IMR-90 (cell line): ENCODE measurements around the gene NACC1. TPM values are rescaled to one million over a fixed set of nuclear protein-coding genes. Genes with fewer than 3 reads are reported as not detected.

Source experiments
- ATAC-seq: fragments of 200-7000 bp; cut with Tn5 transposase; 2 replicates; pipeline ENCODE4 v1.9.1; 2020; ENCODE audit warnings: low read depth, mild to moderate bottlenecking, moderate library complexity
- BruUV-seq: library from RNA; stranded (reverse); fragments of 400-500 nt; replicated peaks from 2 replicates; lab custom pipeline; 2021; lab: Mats Ljungman, UMichigan
- CTCF ChIA-PET: fragments of 300-600 bp; formaldehyde crosslinking; extraction: SDS; loops from one replicate; lab custom pipeline; 2021; ENCODE audit warnings: antibody characterized with exemption; lab: Yijun Ruan, JAX
- POLR2A ChIA-PET: fragments of 300-600 bp; sonication (Branson Sonifier 250); formaldehyde crosslinking; loops from one replicate; lab custom pipeline; 2022; ENCODE audit warnings: antibody characterized with exemption; ENCODE audit not compliant: unreplicated experiment; lab: Charles Lee
- DNase-seq: peaks from one replicate; pipeline ENCODE4 v3.0.0; 2013
- H2AFZ ChIP-seq: replicated peaks from 2 replicates; pipeline ENCODE3; 2013; ENCODE audit warnings: low read length, mild to moderate bottlenecking; ENCODE audit not compliant: poor library complexity
- H2AK5ac ChIP-seq: 2 replicates; pipeline ENCODE4 v1.6.1; 2013; ENCODE audit warnings: low read depth, low read length, inconsistent platforms
- H2AK9ac ChIP-seq: replicated peaks from 2 replicates; pipeline ENCODE3; 2013; ENCODE audit warnings: mild to moderate bottlenecking, low read depth, low read length, moderate library complexity; ENCODE audit not compliant: poor library complexity
- H2BK120ac ChIP-seq: 2 replicates; pipeline ENCODE4 v1.6.1; 2013; ENCODE audit warnings: low read depth, low read length, inconsistent platforms
- H2BK15ac ChIP-seq: 3 replicates; pipeline ENCODE4 v1.6.1; 2013; ENCODE audit warnings: low read depth, low read length, inconsistent platforms
- H2BK20ac ChIP-seq: 2 replicates; pipeline ENCODE4 v1.6.1; 2013; ENCODE audit warnings: low read depth, mild to moderate bottlenecking, inconsistent platforms, low read length, moderate library complexity
- H2BK5ac ChIP-seq: 2 replicates; pipeline ENCODE4 v1.6.1; 2013; ENCODE audit warnings: mild to moderate bottlenecking, low read depth, low read length, inconsistent platforms; ENCODE audit not compliant: poor library complexity, severe bottlenecking
- H3K14ac ChIP-seq: replicated peaks from 2 replicates; pipeline ENCODE4 v1.6.1; 2013; ENCODE audit warnings: low read depth, low read length, inconsistent platforms
- H3K18ac ChIP-seq: 2 replicates; pipeline ENCODE4 v1.6.1; 2013; ENCODE audit warnings: low read depth, low read length, control low read depth
- H3K23ac ChIP-seq: 2 replicates; pipeline ENCODE4 v1.6.1; 2013; ENCODE audit warnings: low read depth, low read length, inconsistent platforms
- H3K27ac ChIP-seq: 2 replicates; pipeline ENCODE4 v1.5.1; 2013; ENCODE audit warnings: mild to moderate bottlenecking, control low read depth, low read length; ENCODE audit not compliant: insufficient read depth
- H3K27me3 ChIP-seq: 2 replicates; pipeline ENCODE4 v1.6.1; 2013; ENCODE audit warnings: low read length; ENCODE audit not compliant: control insufficient read depth, insufficient read depth
- H3K36me3 ChIP-seq: 2 replicates; pipeline ENCODE4 v1.6.1; 2013; ENCODE audit warnings: low read length, mixed read lengths; ENCODE audit not compliant: control insufficient read depth, insufficient read depth
- H3K4ac ChIP-seq: 2 replicates; pipeline ENCODE4 v1.6.1; 2013; ENCODE audit warnings: low read depth, low read length, inconsistent platforms
- H3K4me1 ChIP-seq: 2 replicates; pipeline ENCODE4 v1.6.1; 2013; ENCODE audit warnings: low read length, mixed read lengths; ENCODE audit not compliant: control insufficient read depth, insufficient read depth
- H3K4me2 ChIP-seq: 2 replicates; pipeline ENCODE4 v1.6.1; 2013; ENCODE audit warnings: low read depth, mild to moderate bottlenecking, control low read depth, low read length, moderate library complexity
- H3K4me3 ChIP-seq: 2 replicates; pipeline ENCODE4 v1.5.1; 2013; ENCODE audit warnings: low read depth, mild to moderate bottlenecking, control low read depth, low read length, moderate library complexity; ENCODE audit not compliant: insufficient read depth
- H3K56ac ChIP-seq: 2 replicates; pipeline ENCODE4 v1.6.1; 2013; ENCODE audit warnings: low read length, inconsistent platforms; ENCODE audit not compliant: insufficient read depth; ENCODE audit errors: extremely low read depth
- H3K79me1 ChIP-seq, 2 experiments: 2 replicates each; pipeline ENCODE4 v1.6.1; 2013; ENCODE audit warnings: low read length in 2 of 2, inconsistent platforms in 1 of 2, low read depth in 1 of 2
- H3K9ac ChIP-seq: 2 replicates; pipeline ENCODE4 v1.6.1; 2013; ENCODE audit warnings: low read depth, low read length, control low read depth
- H3K9me1 ChIP-seq: 2 replicates; pipeline ENCODE4 v1.6.1; 2013; ENCODE audit warnings: low read length, inconsistent platforms; ENCODE audit not compliant: insufficient read depth
- H3K9me3 ChIP-seq: 2 replicates; pipeline ENCODE4 v1.6.1; 2013; ENCODE audit warnings: low read length; ENCODE audit not compliant: control insufficient read depth, insufficient read depth
- H4K20me1 ChIP-seq: 2 replicates; pipeline ENCODE4 v1.6.1; 2013; ENCODE audit warnings: low read length, inconsistent platforms; ENCODE audit not compliant: insufficient read depth
- H4K5ac ChIP-seq: 2 replicates; pipeline ENCODE4 v1.6.1; 2013; ENCODE audit warnings: mild to moderate bottlenecking, low read depth, low read length, control low read depth
- H4K8ac ChIP-seq, 2 experiments: 2 replicates each; pipeline ENCODE4 v1.6.1; 2013; ENCODE audit warnings: low read depth in 2 of 2, low read length in 2 of 2, control low read depth in 1 of 2, inconsistent platforms in 1 of 2
- H4K91ac ChIP-seq: 2 replicates; pipeline ENCODE4 v1.6.1; 2013; ENCODE audit warnings: low read depth, low read length, inconsistent platforms; ENCODE audit not compliant: insufficient read depth
- BHLHE40 ChIP-seq: fragments of 150-350 bp; IDR thresholded peaks from 2 replicates; pipeline ENCODE4 v1.6.1; 2016; ENCODE audit warnings: mild to moderate bottlenecking, low read depth, low read length
- CEBPB ChIP-seq: IDR thresholded peaks from 2 replicates; pipeline ENCODE4 v1.6.1; 2012; ENCODE audit warnings: low read depth, low read length, improper control_type of control experiment
- CHD1 ChIP-seq: IDR thresholded peaks from 2 replicates; pipeline ENCODE4 v1.6.1; 2012; ENCODE audit warnings: low read depth, low read length, improper control_type of control experiment
- FOS ChIP-seq: fragments of 150-350 bp; IDR thresholded peaks from 2 replicates; pipeline ENCODE4 v1.6.1; 2016; ENCODE audit warnings: low read depth, low read length
- MXI1 ChIP-seq: IDR thresholded peaks from 2 replicates; pipeline ENCODE4 v1.6.1; 2012; ENCODE audit warnings: low read depth, mild to moderate bottlenecking, low read length, moderate library complexity, borderline replicate concordance
- NFE2L2 ChIP-seq: fragments of 150-350 bp; IDR thresholded peaks from 2 replicates; pipeline ENCODE4 v1.6.1; 2016; ENCODE audit warnings: low read depth, mild to moderate bottlenecking, low read length
- POLR2A ChIP-seq: IDR thresholded peaks from 2 replicates; pipeline ENCODE4 v1.6.1; 2012; ENCODE audit warnings: mild to moderate bottlenecking, low read depth, low read length
- RAD21 ChIP-seq: IDR thresholded peaks from 2 replicates; pipeline ENCODE4 v1.6.1; 2012; ENCODE audit warnings: low read length, improper control_type of control experiment
- RCOR1 ChIP-seq: IDR thresholded peaks from 2 replicates; pipeline ENCODE4 v1.6.1; 2012; ENCODE audit warnings: mild to moderate bottlenecking, low read length, improper control_type of control experiment; ENCODE audit not compliant: insufficient replicate concordance
- RFX5 ChIP-seq: IDR thresholded peaks from 2 replicates; pipeline ENCODE4 v1.8.0; 2012; ENCODE audit warnings: low read depth, mild to moderate bottlenecking, low read length, moderate library complexity
- SMC3 ChIP-seq: fragments of 150-350 bp; IDR thresholded peaks from 2 replicates; pipeline ENCODE4 v1.6.1; 2016; ENCODE audit warnings: low read depth, mild to moderate bottlenecking, antibody characterized with exemption, low read length, moderate library complexity
- USF2 ChIP-seq: fragments of 150-350 bp; IDR thresholded peaks from 2 replicates; pipeline ENCODE4 v1.6.1; 2017; ENCODE audit warnings: mild to moderate bottlenecking, antibody characterized with exemption, low read length, low read depth
- WGBS, 2 experiments: methylation state at CpG; one replicate each; pipeline versions ENCODE4 v1.1.5 to v1.1.7; 2013; ENCODE audit warnings: missing lambda C conversion rate in 2 of 2; ENCODE audit not compliant: insufficient read length in 1 of 2; ENCODE audit errors: extremely low coverage in 2 of 2; 5-methylcytosine and 5-hydroxymethylcytosine counted together
- dilution Hi-C: fragments of 300-500 bp; cut with HindIII; formaldehyde crosslinking; loops from one replicate; pipeline ENCODE4 v1.14.3; 2018; ENCODE audit warnings: low sequenced_read_pairs; ENCODE audit not compliant: unreplicated experiment
- in situ Hi-C: fragments of 300-500 bp; cut with MboI; formaldehyde crosslinking; loops from 3 replicates; pipeline ENCODE4 v1.14.3; 2019; ENCODE audit warnings: low sequenced_read_pairs, inconsistent platforms, mixed read lengths
- intact Hi-C: fragments of 100-400 bp; cut with micrococcal nuclease; formaldehyde crosslinking; loops from 2 replicates; pipeline ENCODE4 v1.10.0; 2022
- polyA plus RNA-seq, 3 experiments: library from polyadenylated mRNA; depleted of rRNA; stranded (reverse); fragments of >200 nt; gene quantifications; 2 replicates each; pipeline ENCODE4 v1.2.3, GENCODE V29; 2012; ENCODE audit warnings: low replicate concordance in 1 of 3
- total RNA-seq: library from RNA; depleted of rRNA; stranded (reverse); fragments of >200 nt; gene quantifications from 2 replicates; pipeline ENCODE4 v1.2.3, GENCODE V29; 2012
- TF ChIP-seq, protein P1 (sequence below): conservative IDR thresholded peaks from 2 replicates; pipeline ENCODE4 v1.5.1; 2012; ENCODE audit warnings: mild to moderate bottlenecking, low read depth, low read length, improper control_type of control experiment
- TF ChIP-seq, protein P2 (sequence below): fragments of 150-350 bp; IDR thresholded peaks from 2 replicates; pipeline ENCODE4 v1.6.1; 2016; ENCODE audit warnings: low read depth, mild to moderate bottlenecking, low read length, moderate library complexity, borderline replicate concordance

NACC1 gene
- total and polyA plus RNA-seq, 2 of the 4 experiments (the other 2 are of a cell fraction): 42.5 to 181 TPM

DNA sequence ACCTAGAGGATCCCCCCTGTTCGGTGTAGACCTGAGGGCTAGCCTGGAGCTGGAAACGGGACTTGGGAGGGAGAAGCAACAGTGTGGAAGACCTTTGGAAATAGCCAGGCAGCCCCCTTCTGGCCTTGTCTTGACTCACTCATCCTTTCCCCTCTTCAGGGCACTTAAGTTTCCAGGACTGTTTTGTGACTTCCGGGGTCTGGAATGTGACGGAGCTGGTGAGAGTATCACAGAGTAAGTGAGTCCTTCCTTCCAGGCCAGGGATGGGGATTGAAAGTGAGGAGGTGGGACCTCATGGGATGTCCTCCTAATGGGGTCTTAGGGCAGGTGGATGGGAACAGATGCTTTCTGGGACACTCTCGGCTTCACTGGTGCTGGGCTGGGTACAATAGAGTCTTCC is 44.8 kb upstream of the NACC1 start:
- intact Hi-C loops (no loop called here), dilution Hi-C loops (no loop called here), in situ Hi-C loops (no loop called here)
- ChIA-PET CTCF (interaction anchor here (1.3 kb wide), 1 partner anchor 12 kb away, joined by 3 read pairs; no protein-coding TSS in a partner anchor), POLR2A (no interaction called here)
- no peak overlapping the region for H2BK20ac ChIP-seq
- H3K56ac ChIP-seq: no peak overlapping the region
- no peak overlapping the region for H2BK5ac ChIP-seq
- H3K4me2 ChIP-seq: no peak overlapping the region
- peaks cover 8 to 29% of the 10 kb centered on the region in 2 experiments; a peak in 3 of 4 replicates for H3K79me1 ChIP-seq
- H4K20me1 ChIP-seq: peaks cover 25% of the 10 kb centered on the region
- no peak overlapping the region for H2AK9ac ChIP-seq
- H3K18ac ChIP-seq: no peak overlapping the region
- peaks cover 39% of the 10 kb centered on the region for H3K36me3 ChIP-seq
- H2AK5ac ChIP-seq: no peak overlapping the region
- H3K4me1 ChIP-seq: peaks cover 14% of the 10 kb centered on the region; the same call in 1 of the 2 replicates
- no peak overlapping the region for H4K8ac ChIP-seq
- H4K5ac ChIP-seq: no peak overlapping the region
- H3K14ac ChIP-seq: no peak overlapping the region
- H2BK15ac ChIP-seq: no peak overlapping the region
- no TSS peak for BruUV-seq
- DNase-seq (no peak), ATAC-seq (no peak)
- no peak overlapping the region for H3K9ac ChIP-seq
- no peak overlapping the region for H2AFZ ChIP-seq
- H3K9me1 ChIP-seq: no peaks in the 10 kb centered on the region
- no peak overlapping the region for H3K4ac ChIP-seq
- H3K23ac ChIP-seq: no peak overlapping the region
- no peak overlapping the region for H3K4me3 ChIP-seq
- no peak overlapping the region for H3K27ac ChIP-seq
- no peak overlapping the region for H4K91ac ChIP-seq
- TF ChIP-seq CHD1 (no peak), RAD21 (no peak), POLR2A (no peak), RCOR1 (no peak), NFE2L2 (no peak), FOS (no peak), MXI1 (no peak), USF2 (no peak), SMC3 (no peak), CEBPB (no peak), RFX5 (no peak), BHLHE40 (no peak)
- TF ChIP-seq, protein P1, sequence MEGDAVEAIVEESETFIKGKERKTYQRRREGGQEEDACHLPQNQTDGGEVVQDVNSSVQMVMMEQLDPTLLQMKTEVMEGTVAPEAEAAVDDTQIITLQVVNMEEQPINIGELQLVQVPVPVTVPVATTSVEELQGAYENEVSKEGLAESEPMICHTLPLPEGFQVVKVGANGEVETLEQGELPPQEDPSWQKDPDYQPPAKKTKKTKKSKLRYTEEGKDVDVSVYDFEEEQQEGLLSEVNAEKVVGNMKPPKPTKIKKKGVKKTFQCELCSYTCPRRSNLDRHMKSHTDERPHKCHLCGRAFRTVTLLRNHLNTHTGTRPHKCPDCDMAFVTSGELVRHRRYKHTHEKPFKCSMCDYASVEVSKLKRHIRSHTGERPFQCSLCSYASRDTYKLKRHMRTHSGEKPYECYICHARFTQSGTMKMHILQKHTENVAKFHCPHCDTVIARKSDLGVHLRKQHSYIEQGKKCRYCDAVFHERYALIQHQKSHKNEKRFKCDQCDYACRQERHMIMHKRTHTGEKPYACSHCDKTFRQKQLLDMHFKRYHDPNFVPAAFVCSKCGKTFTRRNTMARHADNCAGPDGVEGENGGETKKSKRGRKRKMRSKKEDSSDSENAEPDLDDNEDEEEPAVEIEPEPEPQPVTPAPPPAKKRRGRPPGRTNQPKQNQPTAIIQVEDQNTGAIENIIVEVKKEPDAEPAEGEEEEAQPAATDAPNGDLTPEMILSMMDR: no peak
- TF ChIP-seq, protein P2, sequence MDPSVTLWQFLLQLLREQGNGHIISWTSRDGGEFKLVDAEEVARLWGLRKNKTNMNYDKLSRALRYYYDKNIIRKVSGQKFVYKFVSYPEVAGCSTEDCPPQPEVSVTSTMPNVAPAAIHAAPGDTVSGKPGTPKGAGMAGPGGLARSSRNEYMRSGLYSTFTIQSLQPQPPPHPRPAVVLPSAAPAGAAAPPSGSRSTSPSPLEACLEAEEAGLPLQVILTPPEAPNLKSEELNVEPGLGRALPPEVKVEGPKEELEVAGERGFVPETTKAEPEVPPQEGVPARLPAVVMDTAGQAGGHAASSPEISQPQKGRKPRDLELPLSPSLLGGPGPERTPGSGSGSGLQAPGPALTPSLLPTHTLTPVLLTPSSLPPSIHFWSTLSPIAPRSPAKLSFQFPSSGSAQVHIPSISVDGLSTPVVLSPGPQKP: no peak
- H3K27me3 ChIP-seq: no peaks in the 10 kb centered on the region
- no peak overlapping the region for H2BK120ac ChIP-seq
- no peaks in the 10 kb centered on the region for H3K9me3 ChIP-seq
- WGBS, 2 experiments: no CpG with 5 or more reads among the region's 5 CpGs
